Gastrocnemius medialis (tissue), 4 donors: ENCODE results near the gene GLYATL1. TPM values are rescaled to one million over a fixed set of nuclear protein-coding genes. Genes with fewer than 3 reads are reported as not detected.
"Not testable (repeated sequence)": the region's sequence is repeated elsewhere in the genome, so short reads cannot be mapped to it uniquely, and the experiment has no call there.

Experiments used
- ATAC-seq, 2 donors: fragments of 150-250 bp; one replicate each; pipeline ENCODE4 v1.9.1; 2016
- DNase-seq, 2 donors: peaks; one replicate each; pipeline ENCODE4 v3.0.0-alpha.2; 2019
- H3K27ac ChIP-seq, 4 donors: fragments of 200-600 bp; sonication (generic); 1 replicate in 1 of 4; 2 replicates in 3 of 4; pipeline ENCODE4 v1.5.1; 2016 to 2018; ENCODE audit warnings: mild to moderate bottlenecking in 2 of 4, moderate library complexity in 1 of 4
- H3K27me3 ChIP-seq, 3 donors: fragments of 200-600 bp; sonication (generic) in 2 of 3; 1 replicate in 1 of 3; 2 replicates in 2 of 3; pipeline versions ENCODE4 v1.5.1 to v1.6.0; 2016 to 2019; ENCODE audit warnings: mild to moderate bottlenecking in 1 of 3, moderate library complexity in 1 of 3
- H3K36me3 ChIP-seq, 2 donors: fragments of 200-600 bp; sonication (generic) in 1 of 2; one replicate each; pipeline ENCODE4 v1.5.1; 2017 to 2018
- H3K4me1 ChIP-seq, 2 donors: fragments of 200-600 bp; sonication (generic) in 1 of 2; one replicate each; pipeline ENCODE4 v1.5.1; 2016 to 2017; ENCODE audit warnings: mild to moderate bottlenecking in 2 of 2
- H3K4me3 ChIP-seq, 4 donors: fragments of 200-600 bp; sonication (generic) in 3 of 4; 1 replicate in 1 of 4; 2 replicates in 3 of 4; pipeline ENCODE4 v1.5.1; 2016 to 2019; ENCODE audit warnings: mild to moderate bottlenecking in 2 of 4
- H3K9me3 ChIP-seq, 3 donors: fragments of 200-600 bp; sonication (generic) in 2 of 3; 1 replicate in 1 of 3; 2 replicates in 2 of 3; pipeline ENCODE4 v1.5.1; 2016 to 2019
- POLR2A ChIP-seq, 2 donors: fragments of 450-650 bp; IDR thresholded peaks; one replicate each; pipeline ENCODE4 v1.6.1; 2017; ENCODE audit warnings: antibody characterized with exemption in 2 of 2, mild to moderate bottlenecking in 2 of 2, moderate library complexity in 2 of 2
- in situ Hi-C, 4 donors: fragments of 200-750 bp; cut with MboI; loops; one replicate each; pipeline versions ENCODE4 v1.15.0 to v1.8.0; 2017; ENCODE audit warnings: low sequenced_read_pairs in 4 of 4
- intact Hi-C: fragments of 100-400 bp; cut with DNase I; formaldehyde crosslinking; loops from one replicate; pipeline ENCODE4 v1.15.1; 2023; ENCODE audit warnings: low total_unique reads
- total RNA-seq, 4 donors: library from RNA; depleted of rRNA; stranded (reverse); fragments of >200 nt; gene quantifications; one replicate each; pipeline versions ENCODE4 v1.1.0 to v1.2.3, GENCODE V29; 2016
- TF ChIP-seq, protein P1 (sequence below), 5 experiments: fragments of 450-650 bp in 3 of 5; fragments of 200-600 bp in 2 of 5; sonication (generic) in 2 of 5; IDR thresholded peaks in 4 of 5; conservative IDR thresholded peaks in 1 of 5; 1 replicate in 4 of 5; 2 replicates in 1 of 5; pipeline ENCODE4 v1.5.1; 2016 to 2019; ENCODE audit warnings: antibody characterized with exemption in 5 of 5, mild to moderate bottlenecking in 3 of 5, moderate library complexity in 3 of 5

GLYATL1 gene
- total RNA-seq, 4 donors from 2014 or later: 0.94 to 1.2 TPM; not detected in 2

GRCh38 chr11:58999291-58999680, 60.0 kb downstream of the GLYATL1 start:
- Histone ChIP-seq H3K27ac (no peak overlapping the region), H3K4me1 (no peaks in the 10 kb centered on the region), H3K4me3 (no peak overlapping the region), H3K27me3 (no peaks in the 10 kb centered on the region), H3K9me3 (no peaks in the 10 kb centered on the region), H3K36me3 (no peaks in the 10 kb centered on the region)
- in situ Hi-C loops (no loop called here), intact Hi-C loops (no loop called here)
- ATAC-seq (no peak), DNase-seq (no peak)
- TF ChIP-seq, protein P1, sequence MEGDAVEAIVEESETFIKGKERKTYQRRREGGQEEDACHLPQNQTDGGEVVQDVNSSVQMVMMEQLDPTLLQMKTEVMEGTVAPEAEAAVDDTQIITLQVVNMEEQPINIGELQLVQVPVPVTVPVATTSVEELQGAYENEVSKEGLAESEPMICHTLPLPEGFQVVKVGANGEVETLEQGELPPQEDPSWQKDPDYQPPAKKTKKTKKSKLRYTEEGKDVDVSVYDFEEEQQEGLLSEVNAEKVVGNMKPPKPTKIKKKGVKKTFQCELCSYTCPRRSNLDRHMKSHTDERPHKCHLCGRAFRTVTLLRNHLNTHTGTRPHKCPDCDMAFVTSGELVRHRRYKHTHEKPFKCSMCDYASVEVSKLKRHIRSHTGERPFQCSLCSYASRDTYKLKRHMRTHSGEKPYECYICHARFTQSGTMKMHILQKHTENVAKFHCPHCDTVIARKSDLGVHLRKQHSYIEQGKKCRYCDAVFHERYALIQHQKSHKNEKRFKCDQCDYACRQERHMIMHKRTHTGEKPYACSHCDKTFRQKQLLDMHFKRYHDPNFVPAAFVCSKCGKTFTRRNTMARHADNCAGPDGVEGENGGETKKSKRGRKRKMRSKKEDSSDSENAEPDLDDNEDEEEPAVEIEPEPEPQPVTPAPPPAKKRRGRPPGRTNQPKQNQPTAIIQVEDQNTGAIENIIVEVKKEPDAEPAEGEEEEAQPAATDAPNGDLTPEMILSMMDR (IDR thresholded peaks at IDR 0.05 in 4 of 5, conservative IDR thresholded peaks at IDR 0.05 in 1 of 5): no peak
- TF ChIP-seq POLR2A (IDR thresholded peaks at IDR 0.05): no peak

DNA sequence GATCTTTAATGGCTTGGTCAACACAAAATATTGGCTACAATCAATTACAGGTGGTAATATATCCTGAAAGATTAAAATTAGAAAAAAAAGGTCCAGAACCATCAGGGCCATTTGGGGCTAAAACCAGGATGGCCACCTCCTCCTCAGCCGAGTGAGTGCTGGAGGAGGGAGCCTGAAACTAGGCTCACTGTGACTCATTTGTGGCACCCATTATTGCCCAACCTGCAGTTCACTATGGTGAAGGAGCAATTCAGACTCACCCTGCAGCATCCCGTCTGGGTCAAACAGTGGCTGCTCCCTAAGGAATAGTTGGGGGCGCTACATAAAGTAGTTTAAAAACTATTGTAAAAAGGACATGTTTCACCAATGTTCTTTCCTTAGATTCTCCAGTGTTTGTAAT, 60.7 kb downstream of the GLYATL1 start:
- in situ Hi-C loops (no loop called here), intact Hi-C loops (no loop called here)
- Histone ChIP-seq H3K4me1 (no peaks in the 10 kb centered on the region), H3K9me3 (no peaks in the 10 kb centered on the region), H3K27ac (no peak overlapping the region), H3K27me3 (no peaks in the 10 kb centered on the region), H3K36me3 (no peaks in the 10 kb centered on the region), H3K4me3 (no peak overlapping the region)
- TF ChIP-seq, protein P1 (IDR thresholded peaks at IDR 0.05 in 4 of 5, conservative IDR thresholded peaks at IDR 0.05 in 1 of 5): no peak
- TF ChIP-seq POLR2A (IDR thresholded peaks at IDR 0.05): no peak
- ATAC-seq (no peak), DNase-seq (no peak)

- H3K9me3 ChIP-seq, in situ Hi-C loops, DNase-seq, H3K36me3 ChIP-seq, H3K27me3 ChIP-seq, H3K4me3 ChIP-seq, ATAC-seq, intact Hi-C loops, H3K27ac ChIP-seq, H3K4me1 ChIP-seq: not testable (repeated sequence)
Observed at GRCh38 chr11:59002006-59002405, 62.7 kb downstream of the GLYATL1 start.

Other genes starting within 250 kb of the GLYATL1 start
- gene GLYAT, start 207.5 kb upstream of the GLYATL1 start, total RNA-seq: under 1 TPM in 2 of 4 donors, not detected in 2; 0.23 to 0.24 TPM
- not detected for gene GLYATL2, start 94.8 kb upstream of the GLYATL1 start, total RNA-seq
- gene GLYATL1B, start 146.8 kb downstream of the GLYATL1 start, total RNA-seq: not detected
- under 1 TPM in 1 of 4 donors, not detected in 3; 0.31 TPM for gene FAM111B, start 167.7 kb downstream of the GLYATL1 start, total RNA-seq
- 1 to 10 TPM; 2.0 to 7.0 (median 3.7) TPM for gene FAM111A, start 203.4 kb downstream of the GLYATL1 start, total RNA-seq
- under 1 TPM; 0.15 to 0.91 (median 0.47) TPM for gene DTX4, start 232.6 kb downstream of the GLYATL1 start, total RNA-seq